HPDE6-E6E7 (cell line): ENCODE results near the gene ST6GAL2.

ENCODE experiments used
- DNase-seq: peaks from one replicate; pipeline ENCODE4 v3.0.0; 2011; ENCODE audit warnings: missing footprints; ENCODE audit errors: extremely low spot score

The ST6GAL2 gene

GRCh38 chr2:106864051-106864450, 21.9 kb downstream of the ST6GAL2 start:
- no peak for DNase-seq

GRCh38 chr2:106863387-106863786, 22.6 kb downstream of the ST6GAL2 start:
- no peak for DNase-seq

GRCh38 chr2:106859498-106859897, 26.5 kb downstream of the ST6GAL2 start:
- DNase-seq: no peak

GRCh38 chr2:106858810-106859209, 27.2 kb downstream of the ST6GAL2 start:
- DNase-seq: no peak

GRCh38 chr2:106857882-106858478, 28.0 kb downstream of the ST6GAL2 start:
- no peak for DNase-seq

- DNase-seq: no peak
Observed at GRCh38 chr2:106853631-106854030, 32.3 kb downstream of the ST6GAL2 start.

- DNase-seq: no peak
Observed at GRCh38 chr2:106851881-106852501, 34.0 kb downstream of the ST6GAL2 start.

- DNase-seq: no peak
Observed at GRCh38 chr2:106851087-106851874, 34.7 kb downstream of the ST6GAL2 start.

- DNase-seq: no peak
Observed at GRCh38 chr2:106849253-106849652, 36.7 kb downstream of the ST6GAL2 start.

GRCh38 chr2:106847366-106847765, 38.6 kb downstream of the ST6GAL2 start:
- no peak for DNase-seq

GRCh38 chr2:106845716-106846115, 40.3 kb downstream of the ST6GAL2 start:
- DNase-seq: no peak

GRCh38 chr2:106843910-106844250, 42.1 kb downstream of the ST6GAL2 start:
- no peak for DNase-seq

GRCh38 chr2:106843001-106843909, 42.7 kb downstream of the ST6GAL2 start:
- DNase-seq: no peak

GRCh38 chr2:106841886-106842645, 43.9 kb downstream of the ST6GAL2 start:
- no peak for DNase-seq

GRCh38 chr2:106840818-106841217, 45.1 kb downstream of the ST6GAL2 start:
- DNase-seq: no peak

- no peak for DNase-seq
Observed at GRCh38 chr2:106839849-106840595, 45.9 kb downstream of the ST6GAL2 start.

- DNase-seq: no peak
Observed at GRCh38 chr2:106833256-106833655, 52.7 kb downstream of the ST6GAL2 start.

GRCh38 chr2:106831816-106832569, 54.0 kb downstream of the ST6GAL2 start:
- DNase-seq: no peak

- no peak for DNase-seq
Observed at GRCh38 chr2:106831241-106831640, 54.7 kb downstream of the ST6GAL2 start.

- no peak for DNase-seq
Observed at GRCh38 chr2:106830191-106830590, 55.8 kb downstream of the ST6GAL2 start.
